Neutrophil (primary cell): Measurements from ENCODE around the gene PLEKHN1.

Experiments used
- H3K27ac ChIP-seq: fragments of 200-600 bp; sonication (generic); 2 replicates; pipeline ENCODE4 v1.5.1; 2016; ENCODE audit warnings: mild to moderate bottlenecking, moderate library complexity
- H3K27me3 ChIP-seq: fragments of 200-600 bp; sonication (generic); 2 replicates; pipeline ENCODE4 v1.6.0; 2016; ENCODE audit warnings: mild to moderate bottlenecking
- H3K36me3 ChIP-seq: fragments of 200-600 bp; sonication (generic); 2 replicates; pipeline ENCODE4 v1.5.1; 2017
- H3K4me1 ChIP-seq, 2 experiments: fragments of 200-600 bp in 1 of 2; sonication (generic) in 1 of 2; 1 replicate in 1 of 2; 2 replicates in 1 of 2; pipeline versions ENCODE4 v1.5.1 to v1.6.1; 2013 to 2016; ENCODE audit warnings: low read depth in 1 of 2, low read length in 1 of 2, mild to moderate bottlenecking in 1 of 2, moderate library complexity in 1 of 2; ENCODE audit not compliant: control insufficient read depth in 1 of 2, insufficient read depth in 1 of 2
- H3K4me3 ChIP-seq, 2 experiments: fragments of 200-600 bp in 1 of 2; sonication (generic) in 1 of 2; 1 replicate in 1 of 2; 2 replicates in 1 of 2; pipeline ENCODE4 v1.5.1; 2013 to 2016; ENCODE audit warnings: low read depth in 1 of 2, low read length in 1 of 2, mild to moderate bottlenecking in 1 of 2, moderate library complexity in 1 of 2
- H3K9me3 ChIP-seq: fragments of 200-600 bp; sonication (generic); 2 replicates; pipeline ENCODE4 v1.5.1; 2016
- CTCF ChIP-seq: fragments of 200-600 bp; sonication (generic); IDR thresholded peaks from 2 replicates; pipeline ENCODE4 v1.5.1; 2016; ENCODE audit warnings: antibody characterized with exemption

The PLEKHN1 gene

GRCh38 chr1:950881-951280 lies 15.4 kb upstream of the PLEKHN1 start:
- Histone ChIP-seq H3K9me3 (no peaks in the 10 kb centered on the region), H3K27ac (no peak overlapping the region), H3K36me3 (peaks cover 85% of the 10 kb centered on the region), H3K4me3 (no peak overlapping the region), H3K4me1 (peaks cover 9% of the 10 kb centered on the region in 2 experiments), H3K27me3 (no peaks in the 10 kb centered on the region)
- TF ChIP-seq CTCF: no peak

GRCh38 chr1:951364-951763 lies 14.9 kb upstream of the PLEKHN1 start:
- no peak for TF ChIP-seq CTCF
- no peak overlapping the region for H3K27ac ChIP-seq
- peaks cover 81% of the 10 kb centered on the region for H3K36me3 ChIP-seq

GRCh38 chr1:952201-952600 lies 14.1 kb upstream of the PLEKHN1 start:
- peaks cover 73% of the 10 kb centered on the region for H3K36me3 ChIP-seq
- TF ChIP-seq CTCF: no peak
- no peaks in the 10 kb centered on the region for H3K27me3 ChIP-seq
- peaks cover 11% of the 10 kb centered on the region in 2 experiments for H3K4me1 ChIP-seq
- no peak overlapping the region for H3K4me3 ChIP-seq
- H3K27ac ChIP-seq: no peak overlapping the region
- no peaks in the 10 kb centered on the region for H3K9me3 ChIP-seq

More at GRCh38 chr1:951364-951763, 14.9 kb upstream of the PLEKHN1 start:
- Histone ChIP-seq H3K27me3 (no peaks in the 10 kb centered on the region), H3K4me1 (peaks cover 11% of the 10 kb centered on the region in 2 experiments), H3K9me3 (no peaks in the 10 kb centered on the region), H3K4me3 (no peak overlapping the region)

- H3K36me3 ChIP-seq: peaks cover 69% of the 10 kb centered on the region
These were observed 13.7 kb upstream of the PLEKHN1 start for GRCh38 chr1:952603-953002.

GRCh38 chr1:953524-954320 lies 12.6 kb upstream of the PLEKHN1 start:
- Histone ChIP-seq H3K4me3 (no peak overlapping the region), H3K27me3 (no peaks in the 10 kb centered on the region), H3K36me3 (peaks cover 57% of the 10 kb centered on the region), H3K27ac (no peak overlapping the region), H3K4me1 (peaks cover 16 to 20% of the 10 kb centered on the region in 2 experiments), H3K9me3 (no peaks in the 10 kb centered on the region)
- no peak for TF ChIP-seq CTCF

More at GRCh38 chr1:952603-953002, 13.7 kb upstream of the PLEKHN1 start:
- peaks cover 11 to 12% of the 10 kb centered on the region in 2 experiments for H3K4me1 ChIP-seq
- H3K27me3 ChIP-seq: no peaks in the 10 kb centered on the region
- H3K27ac ChIP-seq: no peak overlapping the region
- H3K4me3 ChIP-seq: no peak overlapping the region
- TF ChIP-seq CTCF: no peak
- no peaks in the 10 kb centered on the region for H3K9me3 ChIP-seq
